WTC11 (cell line): ENCODE measurements around the gene ZNF879. TPM values are rescaled to one million over a fixed set of nuclear protein-coding genes. Genes with fewer than 3 reads are reported as not detected.

Experiments
- ATAC-seq: fragments of 200-7000 bp; cut with Tn5 transposase; 2 replicates; pipeline ENCODE4 v1.10.0; 2021; ENCODE audit warnings: mild to moderate bottlenecking, moderate library complexity
- CTCF ChIA-PET: fragments of 300-600 bp; sonication (Branson Sonifier 250); formaldehyde crosslinking; loops from one replicate; lab custom pipeline; 2021; ENCODE audit warnings: antibody characterized with exemption; lab: Charles Lee
- POLR2A ChIA-PET: fragments of 350-600 bp; sonication (Branson Sonifier 250); formaldehyde crosslinking; loops from one replicate; lab custom pipeline; 2021; ENCODE audit warnings: antibody characterized with exemption; lab: Charles Lee
- DNase-seq: peaks from one replicate; pipeline ENCODE4 v3.0.0; 2021; ENCODE audit warnings: low spot score
- H3K27ac Mint-ChIP-seq: 2 replicates; pipeline ENCODE4 v1.8.0; 2021; ENCODE audit warnings: mixed read lengths
- H3K27me3 Mint-ChIP-seq: 2 replicates; pipeline ENCODE4 v1.8.0; 2021; ENCODE audit warnings: low read depth, mild to moderate bottlenecking, moderate library complexity, mixed read lengths
- H3K36me3 Mint-ChIP-seq: 2 replicates; pipeline ENCODE4 v1.8.0; 2021; ENCODE audit warnings: mixed read lengths
- H3K4me1 Mint-ChIP-seq: 2 replicates; pipeline ENCODE4 v1.8.0; 2022; ENCODE audit warnings: mixed read lengths
- H3K4me3 Mint-ChIP-seq: 2 replicates; pipeline ENCODE4 v1.8.0; 2021; ENCODE audit warnings: mild to moderate bottlenecking, moderate library complexity, mixed read lengths
- H3K9me3 Mint-ChIP-seq: 2 replicates; pipeline ENCODE4 v1.8.0; 2021; ENCODE audit warnings: mixed read lengths
- E2F5 ChIP-seq: sonication (generic); formaldehyde crosslinking; IDR thresholded peaks from 2 replicates; pipeline ENCODE4 v1.8.1; 2022; ENCODE audit warnings: mild to moderate bottlenecking, moderate library complexity, missing genetic modification reagents
- ESRRA ChIP-seq: sonication (generic); formaldehyde crosslinking; IDR thresholded peaks from 2 replicates; pipeline ENCODE4 v1.8.1; 2022; ENCODE audit warnings: mild to moderate bottlenecking, missing genetic modification reagents, borderline replicate concordance
- FOXJ3 ChIP-seq: sonication (generic); formaldehyde crosslinking; IDR thresholded peaks from 2 replicates; pipeline ENCODE4 v1.9.0; 2021; ENCODE audit warnings: missing genetic modification reagents, mild to moderate bottlenecking, borderline replicate concordance
- GRHL2 ChIP-seq: fragments of 250-450 bp; sonication (Bioruptor Pico); IDR thresholded peaks from 2 replicates; pipeline ENCODE4 v1.8.0; 2022; ENCODE audit warnings: mild to moderate bottlenecking, moderate library complexity; ENCODE audit not compliant: insufficient replicate concordance, severe bottlenecking
- HMGXB4 ChIP-seq: sonication (generic); formaldehyde crosslinking; IDR thresholded peaks from 2 replicates; pipeline ENCODE4 v1.8.1; 2023; ENCODE audit warnings: mild to moderate bottlenecking, moderate library complexity, missing genetic modification reagents
- IRF1 ChIP-seq: sonication (generic); formaldehyde crosslinking; IDR thresholded peaks from 2 replicates; pipeline ENCODE4 v1.8.0; 2023; ENCODE audit warnings: missing genetic modification reagents
- NFE2L1 ChIP-seq: sonication (generic); formaldehyde crosslinking; IDR thresholded peaks from 2 replicates; pipeline ENCODE4 v1.8.1; 2023; ENCODE audit warnings: missing genetic modification reagents
- NR1H2 ChIP-seq: sonication (generic); formaldehyde crosslinking; IDR thresholded peaks from 2 replicates; pipeline ENCODE4 v1.9.0; 2021; ENCODE audit warnings: mild to moderate bottlenecking, moderate library complexity, missing genetic modification reagents
- NR2C2 ChIP-seq: sonication (generic); formaldehyde crosslinking; IDR thresholded peaks from 2 replicates; pipeline ENCODE4 v1.8.0; 2022; ENCODE audit warnings: mild to moderate bottlenecking, missing genetic modification reagents
- PREB ChIP-seq: sonication (generic); formaldehyde crosslinking; IDR thresholded peaks from 2 replicates; pipeline ENCODE4 v1.8.1; 2022; ENCODE audit warnings: mild to moderate bottlenecking, missing genetic modification reagents, moderate library complexity, borderline replicate concordance
- SMAD4 ChIP-seq: sonication (generic); formaldehyde crosslinking; IDR thresholded peaks from 2 replicates; pipeline ENCODE4 v1.8.0; 2022; ENCODE audit warnings: mild to moderate bottlenecking, missing genetic modification reagents
- TEAD1 ChIP-seq: sonication (generic); formaldehyde crosslinking; IDR thresholded peaks from 2 replicates; pipeline ENCODE4 v1.8.0; 2022; ENCODE audit warnings: mild to moderate bottlenecking, missing genetic modification reagents
- TEAD4 ChIP-seq: sonication (generic); formaldehyde crosslinking; IDR thresholded peaks from 2 replicates; pipeline ENCODE4 v1.8.0; 2022; ENCODE audit warnings: mild to moderate bottlenecking, missing genetic modification reagents
- ZNF396 ChIP-seq: fragments of 250-450 bp; sonication (Bioruptor Pico); IDR thresholded peaks from 2 replicates; pipeline ENCODE4 v1.8.0; 2021; ENCODE audit warnings: mild to moderate bottlenecking, moderate library complexity, borderline replicate concordance
- ZNF425 ChIP-seq: fragments of 250-450 bp; sonication (Bioruptor Pico); conservative IDR thresholded peaks from 2 replicates; pipeline ENCODE4 v1.9.0; 2021; ENCODE audit warnings: mild to moderate bottlenecking
- ZNF532 ChIP-seq: fragments of 250-450 bp; sonication (Bioruptor Pico); IDR thresholded peaks from 2 replicates; pipeline ENCODE4 v1.9.0; 2021; ENCODE audit warnings: mild to moderate bottlenecking, borderline replicate concordance
- total RNA-seq: library from RNA; stranded (reverse); gene quantifications from 3 replicates; pipeline ENCODE4 v1.2.3, GENCODE V29; 2021

ZNF879 gene
- total RNA-seq, 1 experiment from 2014 or later: 5.2 TPM

GRCh38 chr5:178993236-178993765 lies 30.3 kb upstream of the ZNF879 start:
- no peak for DNase-seq
- H3K9me3 Mint-ChIP-seq: peaks cover 14% of the 10 kb centered on the region
- peaks cover 60% of the 10 kb centered on the region for H3K27me3 Mint-ChIP-seq
- ChIA-PET CTCF (no interaction called here), POLR2A (no interaction called here)
- peak overlapping the region; percentile 60 for H3K4me3 Mint-ChIP-seq
- no peak for ATAC-seq
- peaks cover 3% of the 10 kb centered on the region for H3K36me3 Mint-ChIP-seq
- peaks cover 19% of the 10 kb centered on the region for H3K4me1 Mint-ChIP-seq
- no peak for TF ChIP-seq ESRRA (CRISPR knock-in tag)
- TF ChIP-seq HMGXB4 (CRISPR knock-in tag): no peak
- TF ChIP-seq GRHL2: no peak
- TF ChIP-seq NR2C2: no peak
- TF ChIP-seq SMAD4 (CRISPR knock-in tag): no peak
- TF ChIP-seq NR1H2 (CRISPR knock-in tag): no peak
- TF ChIP-seq IRF1 (CRISPR knock-in tag): no peak
- TF ChIP-seq, all 79 proteins: peak for 0
- no peak overlapping the region for H3K27ac Mint-ChIP-seq

- peaks cover 15% of the 10 kb centered on the region for H3K9me3 Mint-ChIP-seq
- peak overlapping the region; percentile 60 for H3K4me3 Mint-ChIP-seq
- H3K27ac Mint-ChIP-seq: no peak overlapping the region
- peaks cover 64% of the 10 kb centered on the region for H3K27me3 Mint-ChIP-seq
- H3K4me1 Mint-ChIP-seq: peaks cover 19% of the 10 kb centered on the region
- H3K36me3 Mint-ChIP-seq: peaks cover 3% of the 10 kb centered on the region
- no peak for TF ChIP-seq PREB (CRISPR knock-in tag)
- TF ChIP-seq E2F5 (CRISPR knock-in tag): peak; percentile 19; the same call in 1 of the 2 replicates
- TF ChIP-seq TEAD1: peak; percentile 65; the same call in 1 of the 2 replicates
- no peak for ATAC-seq
- ChIA-PET CTCF (interaction anchor here (0.6 to 1.2 kb wide), 3 partner anchors 95 to 510 kb away, joined by 3 read pairs; no protein-coding TSS in a partner anchor), POLR2A (no interaction called here)
- no peak for DNase-seq
Measured at GRCh38 chr5:178993955-178994579, 29.5 kb upstream of the ZNF879 start.

GRCh38 chr5:178994580-178995340 lies 28.8 kb upstream of the ZNF879 start, which contains the start of gene GRM6:
TSS of gene GRM6 (minus strand) at chr5:178995320. CDS start at chr5:178994944, 376 bp downstream.
- POLR2A ChIA-PET: interaction anchor here (1.1 kb wide), 1 partner anchor 135 kb away, joined by 3 read pairs; the partner anchor contains the start of gene ZNF354B
- Mint-ChIP-seq H3K27me3 (peaks cover 64% of the 10 kb centered on the region), H3K36me3 (peaks cover 3% of the 10 kb centered on the region), H3K4me1 (peaks cover 19% of the 10 kb centered on the region), H3K9me3 (peaks cover 8% of the 10 kb centered on the region), H3K27ac (no peak within 1 kb of the TSS), H3K4me3 (peak within 1 kb of the TSS; percentile 64)
- ATAC-seq (peak; percentile 44), DNase-seq (peak; percentile 61)
- CTCF ChIA-PET: interaction anchor here (0.5 to 1.2 kb wide), 5 partner anchors 96 to 693 kb away, joined by 3 to 5 read pairs (median 3); partner anchors contain the start of gene ZNF354A
- TF ChIP-seq FOXJ3: no peak
- TF ChIP-seq ZNF532 (CRISPR knock-in tag): no peak
- TF ChIP-seq ZNF396 (CRISPR knock-in tag): no peak
- peak; percentile 64; the same call in 1 of the 2 replicates for TF ChIP-seq NFE2L1
- peak; percentile 88 for TF ChIP-seq IRF1 (CRISPR knock-in tag)
- no peak for TF ChIP-seq ZNF425 (CRISPR knock-in tag)
- TF ChIP-seq TEAD4: peak; percentile 90
